ENCODE results near the gene SELENOM.
"Not testable (repeated sequence)": the region's sequence is repeated elsewhere in the genome, so short reads cannot be mapped to it uniquely, and the experiment has no call there.

The SELENOM gene

GRCh38 chr22:31122196-31122531, 14.8 kb upstream of the SELENOM start:
- no peak overlapping the region for H3K27ac ChIP-seq
- H3K9me3 ChIP-seq (ENCODE audit: low read depth, low read length): no peaks in the 10 kb centered on the region
- DNase-seq (ENCODE audit: low read depth, low spot score): no peak
- H3K36me3 ChIP-seq (ENCODE audit: insufficient read depth, low read length): no peaks in the 10 kb centered on the region
- H3K4me3 ChIP-seq: no peak overlapping the region
- H3K9ac ChIP-seq (ENCODE audit: insufficient read length): no peak overlapping the region
- TF ChIP-seq POLR2AphosphoS5 (IDR thresholded peaks at IDR 0.05; ENCODE audit: borderline replicate concordance, low read depth, low read length) (no peak), EZH2 (IDR thresholded peaks at IDR 0.05) (no peak), FOXP2 (optimal IDR thresholded peaks at IDR 0.05; ENCODE audit: control extremely low read depth, extremely low read length, insufficient read depth) (no peak)

- Histone ChIP-seq H3K36me3 (ENCODE audit: insufficient read depth, low read length) (no peaks in the 10 kb centered on the region), H3K9ac (ENCODE audit: insufficient read length) (no peak overlapping the region), H3K27ac (no peak overlapping the region), H3K4me3 (no peak overlapping the region), H3K9me3 (ENCODE audit: low read depth, low read length) (no peaks in the 10 kb centered on the region)
- no peak for TF ChIP-seq EZH2 (IDR thresholded peaks at IDR 0.05)
- no peak for DNase-seq (ENCODE audit: low read depth, low spot score)
Measured at GRCh38 chr22:31121403-31121802, 14.0 kb upstream of the SELENOM start.

GRCh38 chr22:31120642-31121041, 13.3 kb upstream of the SELENOM start:
- no peak for TF ChIP-seq EZH2 (IDR thresholded peaks at IDR 0.05)
- no peak for TF ChIP-seq POLR2AphosphoS5 (IDR thresholded peaks at IDR 0.05; ENCODE audit: borderline replicate concordance, low read depth, low read length)
- TF ChIP-seq FOXP2 (optimal IDR thresholded peaks at IDR 0.05; ENCODE audit: control extremely low read depth, extremely low read length, insufficient read depth): no peak
- Histone ChIP-seq H3K36me3 (ENCODE audit: insufficient read depth, low read length) (no peaks in the 10 kb centered on the region), H3K9me3 (ENCODE audit: low read depth, low read length) (no peaks in the 10 kb centered on the region), H3K27ac (no peak overlapping the region), H3K4me3 (no peak overlapping the region), H3K9ac (ENCODE audit: insufficient read length) (no peak overlapping the region)
- no peak for DNase-seq (ENCODE audit: low read depth, low spot score)

GRCh38 chr22:31120230-31120629, 12.9 kb upstream of the SELENOM start:
- H3K9ac ChIP-seq (ENCODE audit: insufficient read length): no peak overlapping the region
- H3K4me3 ChIP-seq: no peak overlapping the region
- TF ChIP-seq POLR2AphosphoS5 (IDR thresholded peaks at IDR 0.05; ENCODE audit: borderline replicate concordance, low read depth, low read length): no peak
- TF ChIP-seq EZH2 (IDR thresholded peaks at IDR 0.05): no peak
- no peak for TF ChIP-seq FOXP2 (optimal IDR thresholded peaks at IDR 0.05; ENCODE audit: control extremely low read depth, extremely low read length, insufficient read depth)
- H3K9me3 ChIP-seq (ENCODE audit: low read depth, low read length): no peaks in the 10 kb centered on the region
- H3K27ac ChIP-seq: no peak overlapping the region
- no peaks in the 10 kb centered on the region for H3K36me3 ChIP-seq (ENCODE audit: insufficient read depth, low read length)
- DNase-seq (ENCODE audit: low read depth, low spot score): no peak

- Histone ChIP-seq H3K36me3 (ENCODE audit: insufficient read depth, low read length) (no peaks in the 10 kb centered on the region), H3K9me3 (ENCODE audit: low read depth, low read length) (no peaks in the 10 kb centered on the region), H3K4me3 (no peak overlapping the region), H3K9ac (ENCODE audit: insufficient read length) (no peak overlapping the region), H3K27ac (no peak overlapping the region)
- TF ChIP-seq POLR2AphosphoS5 (IDR thresholded peaks at IDR 0.05; ENCODE audit: borderline replicate concordance, low read depth, low read length): no peak
- TF ChIP-seq FOXP2 (optimal IDR thresholded peaks at IDR 0.05; ENCODE audit: control extremely low read depth, extremely low read length, insufficient read depth): no peak
- TF ChIP-seq EZH2 (IDR thresholded peaks at IDR 0.05): no peak
- no peak for DNase-seq (ENCODE audit: low read depth, low spot score)
Measured at GRCh38 chr22:31119026-31119717, 11.8 kb upstream of the SELENOM start.

- H3K9ac ChIP-seq (ENCODE audit: insufficient read length): no peak overlapping the region
- no peak for TF ChIP-seq FOXP2 (optimal IDR thresholded peaks at IDR 0.05; ENCODE audit: control extremely low read depth, extremely low read length, insufficient read depth)
- TF ChIP-seq POLR2AphosphoS5 (IDR thresholded peaks at IDR 0.05; ENCODE audit: borderline replicate concordance, low read depth, low read length): no peak
- TF ChIP-seq EZH2 (IDR thresholded peaks at IDR 0.05): no peak
- no peak overlapping the region for H3K4me3 ChIP-seq
- no peak overlapping the region for H3K27ac ChIP-seq
- no peaks in the 10 kb centered on the region for H3K9me3 ChIP-seq (ENCODE audit: low read depth, low read length)
- no peak for DNase-seq (ENCODE audit: low read depth, low spot score)
- H3K36me3 ChIP-seq (ENCODE audit: insufficient read depth, low read length): no peaks in the 10 kb centered on the region
Measured at GRCh38 chr22:31118046-31118820, 10.9 kb upstream of the SELENOM start.

GRCh38 chr22:31112547-31113091, 5.3 kb upstream of the SELENOM start:
- H3K9me3 ChIP-seq (ENCODE audit: low read depth, low read length); H3K4me3 ChIP-seq; H3K36me3 ChIP-seq (ENCODE audit: insufficient read depth, low read length); H3K27ac ChIP-seq; H3K9ac ChIP-seq (ENCODE audit: insufficient read length); DNase-seq (ENCODE audit: low read depth, low spot score): not testable (repeated sequence)

- TF ChIP-seq EZH2 (IDR thresholded peaks at IDR 0.05) (no peak), POLR2AphosphoS5 (IDR thresholded peaks at IDR 0.05; ENCODE audit: borderline replicate concordance, low read depth, low read length) (no peak), FOXP2 (optimal IDR thresholded peaks at IDR 0.05; ENCODE audit: control extremely low read depth, extremely low read length, insufficient read depth) (no peak)
- H3K36me3 ChIP-seq (ENCODE audit: insufficient read depth, low read length): no peaks in the 10 kb centered on the region
- DNase-seq (ENCODE audit: low read depth, low spot score): no peak
- peak overlapping the region; percentile 93 for H3K4me3 ChIP-seq
- peak overlapping the region; percentile 57 for H3K9ac ChIP-seq (ENCODE audit: insufficient read length)
- no peak overlapping the region for H3K27ac ChIP-seq
- H3K9me3 ChIP-seq (ENCODE audit: low read depth, low read length): no peaks in the 10 kb centered on the region
Measured at GRCh38 chr22:31107894-31108218, 488 bp upstream of the SELENOM start.

GRCh38 chr22:31106731-31107177, 614 bp downstream of the SELENOM start:
- peak overlapping the region; percentile 93 for H3K4me3 ChIP-seq
- H3K9ac ChIP-seq (ENCODE audit: insufficient read length): no peak overlapping the region
- no peaks in the 10 kb centered on the region for H3K9me3 ChIP-seq (ENCODE audit: low read depth, low read length)
- H3K27ac ChIP-seq: no peak overlapping the region
- no peak for DNase-seq (ENCODE audit: low read depth, low spot score)
- TF ChIP-seq FOXP2 (optimal IDR thresholded peaks at IDR 0.05; ENCODE audit: control extremely low read depth, extremely low read length, insufficient read depth) (no peak), POLR2AphosphoS5 (IDR thresholded peaks at IDR 0.05; ENCODE audit: borderline replicate concordance, low read depth, low read length) (no peak), EZH2 (IDR thresholded peaks at IDR 0.05) (no peak)
- H3K36me3 ChIP-seq (ENCODE audit: insufficient read depth, low read length): no peaks in the 10 kb centered on the region
